IMR-90 (cell line): Measurements from ENCODE around the gene PIGU. TPM values are rescaled to one million over a fixed set of nuclear protein-coding genes. Genes with fewer than 3 reads are reported as not detected.

Source experiments
- ATAC-seq: fragments of 200-7000 bp; cut with Tn5 transposase; 2 replicates; pipeline ENCODE4 v1.9.1; 2020; ENCODE audit warnings: low read depth, mild to moderate bottlenecking, moderate library complexity
- BruUV-seq: library from RNA; stranded (reverse); fragments of 400-500 nt; replicated peaks from 2 replicates; lab custom pipeline; 2021; lab: Mats Ljungman, UMichigan
- CTCF ChIA-PET: fragments of 300-600 bp; formaldehyde crosslinking; extraction: SDS; loops from one replicate; lab custom pipeline; 2021; ENCODE audit warnings: antibody characterized with exemption; lab: Yijun Ruan, JAX
- POLR2A ChIA-PET: fragments of 300-600 bp; sonication (Branson Sonifier 250); formaldehyde crosslinking; loops from one replicate; lab custom pipeline; 2022; ENCODE audit warnings: antibody characterized with exemption; ENCODE audit not compliant: unreplicated experiment; lab: Charles Lee
- DNase-seq: peaks from one replicate; pipeline ENCODE4 v3.0.0; 2013
- H2AFZ ChIP-seq: replicated peaks from 2 replicates; pipeline ENCODE3; 2013; ENCODE audit warnings: low read length, mild to moderate bottlenecking; ENCODE audit not compliant: poor library complexity
- H2AK5ac ChIP-seq: 2 replicates; pipeline ENCODE4 v1.6.1; 2013; ENCODE audit warnings: low read depth, low read length, inconsistent platforms
- H2AK9ac ChIP-seq: replicated peaks from 2 replicates; pipeline ENCODE3; 2013; ENCODE audit warnings: mild to moderate bottlenecking, low read depth, low read length, moderate library complexity; ENCODE audit not compliant: poor library complexity
- H2BK120ac ChIP-seq: 2 replicates; pipeline ENCODE4 v1.6.1; 2013; ENCODE audit warnings: low read depth, low read length, inconsistent platforms
- H2BK15ac ChIP-seq: 3 replicates; pipeline ENCODE4 v1.6.1; 2013; ENCODE audit warnings: low read depth, low read length, inconsistent platforms
- H2BK20ac ChIP-seq: 2 replicates; pipeline ENCODE4 v1.6.1; 2013; ENCODE audit warnings: low read depth, mild to moderate bottlenecking, inconsistent platforms, low read length, moderate library complexity
- H2BK5ac ChIP-seq: 2 replicates; pipeline ENCODE4 v1.6.1; 2013; ENCODE audit warnings: mild to moderate bottlenecking, low read depth, low read length, inconsistent platforms; ENCODE audit not compliant: poor library complexity, severe bottlenecking
- H3K14ac ChIP-seq: replicated peaks from 2 replicates; pipeline ENCODE4 v1.6.1; 2013; ENCODE audit warnings: low read depth, low read length, inconsistent platforms
- H3K18ac ChIP-seq: 2 replicates; pipeline ENCODE4 v1.6.1; 2013; ENCODE audit warnings: low read depth, low read length, control low read depth
- H3K23ac ChIP-seq: 2 replicates; pipeline ENCODE4 v1.6.1; 2013; ENCODE audit warnings: low read depth, low read length, inconsistent platforms
- H3K27ac ChIP-seq: 2 replicates; pipeline ENCODE4 v1.5.1; 2013; ENCODE audit warnings: mild to moderate bottlenecking, control low read depth, low read length; ENCODE audit not compliant: insufficient read depth
- H3K27me3 ChIP-seq: 2 replicates; pipeline ENCODE4 v1.6.1; 2013; ENCODE audit warnings: low read length; ENCODE audit not compliant: control insufficient read depth, insufficient read depth
- H3K36me3 ChIP-seq: 2 replicates; pipeline ENCODE4 v1.6.1; 2013; ENCODE audit warnings: low read length, mixed read lengths; ENCODE audit not compliant: control insufficient read depth, insufficient read depth
- H3K4ac ChIP-seq: 2 replicates; pipeline ENCODE4 v1.6.1; 2013; ENCODE audit warnings: low read depth, low read length, inconsistent platforms
- H3K4me1 ChIP-seq: 2 replicates; pipeline ENCODE4 v1.6.1; 2013; ENCODE audit warnings: low read length, mixed read lengths; ENCODE audit not compliant: control insufficient read depth, insufficient read depth
- H3K4me2 ChIP-seq: 2 replicates; pipeline ENCODE4 v1.6.1; 2013; ENCODE audit warnings: low read depth, mild to moderate bottlenecking, control low read depth, low read length, moderate library complexity
- H3K4me3 ChIP-seq: 2 replicates; pipeline ENCODE4 v1.5.1; 2013; ENCODE audit warnings: low read depth, mild to moderate bottlenecking, control low read depth, low read length, moderate library complexity; ENCODE audit not compliant: insufficient read depth
- H3K56ac ChIP-seq: 2 replicates; pipeline ENCODE4 v1.6.1; 2013; ENCODE audit warnings: low read length, inconsistent platforms; ENCODE audit not compliant: insufficient read depth; ENCODE audit errors: extremely low read depth
- H3K79me1 ChIP-seq, 2 experiments: 2 replicates each; pipeline ENCODE4 v1.6.1; 2013; ENCODE audit warnings: low read length in 2 of 2, inconsistent platforms in 1 of 2, low read depth in 1 of 2
- H3K9ac ChIP-seq: 2 replicates; pipeline ENCODE4 v1.6.1; 2013; ENCODE audit warnings: low read depth, low read length, control low read depth
- H3K9me1 ChIP-seq: 2 replicates; pipeline ENCODE4 v1.6.1; 2013; ENCODE audit warnings: low read length, inconsistent platforms; ENCODE audit not compliant: insufficient read depth
- H3K9me3 ChIP-seq: 2 replicates; pipeline ENCODE4 v1.6.1; 2013; ENCODE audit warnings: low read length; ENCODE audit not compliant: control insufficient read depth, insufficient read depth
- H4K20me1 ChIP-seq: 2 replicates; pipeline ENCODE4 v1.6.1; 2013; ENCODE audit warnings: low read length, inconsistent platforms; ENCODE audit not compliant: insufficient read depth
- H4K5ac ChIP-seq: 2 replicates; pipeline ENCODE4 v1.6.1; 2013; ENCODE audit warnings: mild to moderate bottlenecking, low read depth, low read length, control low read depth
- H4K8ac ChIP-seq, 2 experiments: 2 replicates each; pipeline ENCODE4 v1.6.1; 2013; ENCODE audit warnings: low read depth in 2 of 2, low read length in 2 of 2, control low read depth in 1 of 2, inconsistent platforms in 1 of 2
- H4K91ac ChIP-seq: 2 replicates; pipeline ENCODE4 v1.6.1; 2013; ENCODE audit warnings: low read depth, low read length, inconsistent platforms; ENCODE audit not compliant: insufficient read depth
- CTCF ChIP-seq: conservative IDR thresholded peaks from 2 replicates; pipeline ENCODE4 v1.5.1; 2012; ENCODE audit warnings: mild to moderate bottlenecking, low read depth, low read length, improper control_type of control experiment
- MXI1 ChIP-seq: IDR thresholded peaks from 2 replicates; pipeline ENCODE4 v1.6.1; 2012; ENCODE audit warnings: low read depth, mild to moderate bottlenecking, low read length, moderate library complexity, borderline replicate concordance
- SMC3 ChIP-seq: fragments of 150-350 bp; IDR thresholded peaks from 2 replicates; pipeline ENCODE4 v1.6.1; 2016; ENCODE audit warnings: low read depth, mild to moderate bottlenecking, antibody characterized with exemption, low read length, moderate library complexity
- WGBS, 2 experiments: methylation state at CpG; one replicate each; pipeline versions ENCODE4 v1.1.5 to v1.1.7; 2013; ENCODE audit warnings: missing lambda C conversion rate in 2 of 2; ENCODE audit not compliant: insufficient read length in 1 of 2; ENCODE audit errors: extremely low coverage in 2 of 2; 5-methylcytosine and 5-hydroxymethylcytosine counted together
- dilution Hi-C: fragments of 300-500 bp; cut with HindIII; formaldehyde crosslinking; loops from one replicate; pipeline ENCODE4 v1.14.3; 2018; ENCODE audit warnings: low sequenced_read_pairs; ENCODE audit not compliant: unreplicated experiment
- in situ Hi-C: fragments of 300-500 bp; cut with MboI; formaldehyde crosslinking; loops from 3 replicates; pipeline ENCODE4 v1.14.3; 2019; ENCODE audit warnings: low sequenced_read_pairs, inconsistent platforms, mixed read lengths
- intact Hi-C: fragments of 100-400 bp; cut with micrococcal nuclease; formaldehyde crosslinking; loops from 2 replicates; pipeline ENCODE4 v1.10.0; 2022
- polyA plus RNA-seq, 3 experiments: library from polyadenylated mRNA; depleted of rRNA; stranded (reverse); fragments of >200 nt; gene quantifications; 2 replicates each; pipeline ENCODE4 v1.2.3, GENCODE V29; 2012; ENCODE audit warnings: low replicate concordance in 1 of 3
- total RNA-seq: library from RNA; depleted of rRNA; stranded (reverse); fragments of >200 nt; gene quantifications from 2 replicates; pipeline ENCODE4 v1.2.3, GENCODE V29; 2012

PIGU gene
- total and polyA plus RNA-seq, 2 of the 4 experiments (the other 2 are of a cell fraction): 11.1 to 31.1 TPM

- Histone ChIP-seq H3K79me1 (peaks cover 0 to 60% of the 10 kb centered on the region in 2 experiments; a peak in 2 of 4 replicates), H3K18ac (no peak overlapping the region; the same call in 1 of the 2 replicates), H2AFZ (peak overlapping the region; percentile 97), H3K27me3 (no peaks in the 10 kb centered on the region), H3K9ac (peak overlapping the region; percentile 34), H2BK15ac (peak overlapping the region; percentile 37; the same call in 1 of the 3 replicates), H4K20me1 (peaks cover 27% of the 10 kb centered on the region; the same call in 1 of the 2 replicates), H3K36me3 (peaks cover 22% of the 10 kb centered on the region), H3K27ac (peak overlapping the region; percentile 24), H3K9me1 (peaks cover 32% of the 10 kb centered on the region), H2AK5ac (peak overlapping the region; percentile 83), H2BK20ac (peak overlapping the region; percentile 12; the same call in 1 of the 2 replicates), H3K4me1 (peaks cover 22% of the 10 kb centered on the region), H4K91ac (peak overlapping the region; percentile 39), H3K14ac (peak overlapping the region; percentile 84), H3K4me2 (peak overlapping the region; percentile 79), H3K23ac (peak overlapping the region; percentile 53), H3K4ac (peak overlapping the region; percentile 82), H2AK9ac (peak overlapping the region; percentile 90), H3K56ac (no peak overlapping the region; the same call in 1 of the 2 replicates), H2BK5ac (no peak overlapping the region), H4K8ac (peak overlapping the region; percentile 29 to 78; a peak in 1 of 4 replicates), H3K4me3 (peak overlapping the region; percentile 57), H3K9me3 (no peaks in the 10 kb centered on the region), H2BK120ac (peak overlapping the region; percentile 40; the same call in 1 of the 2 replicates), H4K5ac (peak overlapping the region; percentile 28; the same call in 1 of the 2 replicates)
- intact Hi-C loops (loop anchor here (5.0 kb wide), 3 partner anchors 57 to 398 kb away; no protein-coding TSS in a partner anchor), in situ Hi-C loops (loop anchor here (10.0 kb wide), 1 partner anchor 405 kb away; the partner anchor contains the start of gene AHCY), dilution Hi-C loops (no loop called here)
- ATAC-seq: peak; percentile 48
- WGBS, 2 experiments: 2% methylated on average over 32 of the region's 61 CpGs; no CpG with 5 or more reads in 1 of the 2 experiments
- POLR2A ChIA-PET: no interaction called here
- no TSS peak for BruUV-seq
- TF ChIP-seq CTCF (peak; percentile 33), MXI1 (0 out of 2 replicates have a peak, but pooled peaks have one; percentile 34), SMC3 (no peak)
- CTCF ChIA-PET: interaction anchor here (0.8 to 1.3 kb wide), 2 partner anchors 60 to 184 kb away, joined by 3 to 4 read pairs; no protein-coding TSS in a partner anchor
- peak; percentile 51 for DNase-seq
Measured at GRCh38 chr20:34709831-34710567, 33.1 kb upstream of the PIGU start.
